HuH-7.5 (cell line): Measurements from ENCODE around the gene ZSCAN25.
A peak's percentile ranks its signal among the peaks of the same experiment; 100 is the strongest.
"Not testable (repeated sequence)": the region's sequence is repeated elsewhere in the genome, so short reads cannot be mapped to it uniquely, and the experiment has no call there.

Source experiments
- DNase-seq: peaks from one replicate; pipeline ENCODE4 v3.0.0; 2011; ENCODE audit warnings: low spot score

Gene ZSCAN25

GRCh38 chr7:99617192-99617781 is 541 bp downstream of the ZSCAN25 start:
- no peak for DNase-seq

DNA sequence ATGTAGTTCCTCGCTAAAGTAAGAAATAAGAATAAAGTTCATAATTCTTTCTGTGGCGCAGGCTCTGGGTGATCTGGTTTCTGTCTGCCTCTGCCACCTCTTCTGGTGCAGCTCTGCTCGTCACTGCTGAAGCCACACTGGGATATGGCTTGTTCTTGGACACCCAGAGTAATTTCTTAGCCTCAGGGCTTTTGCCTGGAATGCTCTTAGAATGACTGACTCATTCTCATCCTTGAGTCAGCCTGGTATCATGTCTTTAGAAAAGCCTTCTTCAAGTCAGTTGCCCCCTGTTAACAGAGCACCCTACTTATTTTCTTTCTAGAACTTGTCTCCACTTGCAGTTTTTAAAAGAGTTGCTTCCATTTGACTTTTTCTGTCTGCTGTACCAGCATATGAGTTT is 2.0 kb downstream of the ZSCAN25 start:
- DNase-seq: no peak

DNA sequence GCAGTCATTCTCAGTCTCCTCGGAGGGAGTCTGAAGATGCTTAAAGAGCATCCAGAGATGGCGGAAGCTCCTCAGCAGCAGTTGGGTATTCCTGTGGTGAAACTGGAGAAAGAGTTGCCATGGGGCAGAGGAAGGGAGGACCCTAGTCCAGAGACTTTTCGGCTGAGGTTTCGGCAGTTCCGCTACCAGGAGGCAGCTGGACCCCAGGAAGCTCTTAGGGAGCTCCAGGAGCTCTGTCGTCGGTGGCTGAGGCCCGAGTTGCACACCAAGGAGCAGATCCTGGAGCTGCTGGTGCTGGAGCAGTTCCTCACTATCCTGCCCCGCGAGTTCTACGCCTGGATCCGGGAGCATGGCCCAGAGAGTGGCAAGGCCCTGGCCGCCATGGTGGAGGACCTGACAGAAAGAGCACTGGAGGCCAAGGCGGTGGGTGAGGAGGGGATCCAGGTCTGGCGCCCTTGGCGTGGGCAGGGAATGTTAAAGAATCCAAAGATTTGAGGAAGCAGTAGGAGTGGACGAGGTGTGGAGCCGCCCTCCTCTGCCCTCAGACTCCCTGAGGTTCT is 2.9 kb downstream of the ZSCAN25 start:
- DNase-seq: no peak

DNA sequence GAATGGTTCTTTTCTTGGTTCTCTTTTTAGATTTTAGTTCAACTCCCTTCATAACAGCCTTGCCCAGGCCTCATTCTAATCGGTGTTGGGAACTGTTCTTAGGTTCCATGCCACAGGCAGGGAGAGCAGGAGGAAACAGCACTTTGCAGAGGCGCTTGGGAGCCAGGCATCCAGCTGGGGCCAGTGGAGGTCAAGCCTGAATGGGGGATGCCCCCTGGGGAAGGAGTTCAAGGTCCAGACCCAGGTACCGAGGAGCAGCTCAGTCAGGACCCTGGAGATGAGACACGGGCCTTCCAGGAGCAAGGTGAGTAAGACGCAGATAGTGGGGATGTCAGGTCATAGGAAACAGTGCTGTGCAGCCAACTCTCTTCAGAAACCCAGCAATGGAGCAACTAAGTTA is 4.5 kb downstream of the ZSCAN25 start:
- no peak for DNase-seq

DNA sequence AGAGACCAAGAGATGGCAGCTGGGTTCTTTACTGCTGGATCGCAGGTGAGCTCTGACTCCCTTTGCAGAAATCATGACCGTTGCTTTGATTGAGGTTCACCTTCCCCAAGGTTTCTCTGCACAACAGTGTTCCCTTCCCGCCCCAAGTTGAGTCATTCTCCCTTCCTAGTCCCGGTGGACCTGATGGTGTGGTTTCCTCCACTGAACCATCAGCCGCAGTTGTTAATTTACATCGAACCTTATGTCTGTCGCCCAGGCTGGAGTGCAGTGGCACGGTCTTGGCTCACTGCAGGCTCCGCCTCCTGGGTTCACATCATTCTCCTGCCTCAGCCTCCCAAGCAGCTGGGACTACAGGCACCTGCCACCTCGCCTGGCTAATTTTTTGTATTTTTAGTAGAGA is 5.8 kb downstream of the ZSCAN25 start:
- no peak for DNase-seq

DNA sequence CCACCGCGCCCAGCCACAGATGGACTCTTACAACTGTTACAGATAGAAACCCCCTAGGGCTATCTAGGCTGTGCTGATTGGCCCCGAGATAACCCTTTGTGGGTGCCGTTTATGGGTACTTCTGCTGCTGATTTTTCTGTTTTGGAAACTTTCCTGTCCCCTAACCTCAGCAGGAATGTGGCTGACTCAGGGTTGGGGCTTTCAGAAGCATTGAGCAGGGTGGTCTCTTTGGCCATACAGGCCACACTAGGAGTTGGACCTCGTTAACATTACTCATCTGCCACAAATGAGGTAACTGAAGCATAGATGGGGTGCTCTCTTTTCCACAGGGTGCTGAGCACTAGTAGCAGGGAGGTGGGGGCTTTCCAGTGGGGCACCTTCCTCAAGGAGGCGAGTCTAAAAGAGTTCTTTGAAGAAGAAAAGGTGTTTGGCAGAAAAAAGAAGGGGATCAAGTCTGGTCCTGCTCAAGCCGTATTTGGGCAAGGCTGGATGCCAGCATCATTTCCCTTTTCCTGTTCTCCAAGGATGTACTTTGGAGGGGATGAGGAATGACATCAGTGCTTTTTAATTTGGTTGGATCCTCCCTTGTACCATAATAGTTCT is 6.4 kb downstream of the ZSCAN25 start:
- no peak for DNase-seq

- no peak for DNase-seq
These were observed 7.1 kb downstream of the ZSCAN25 start for GRCh38 chr7:99623702-99624447.

DNA sequence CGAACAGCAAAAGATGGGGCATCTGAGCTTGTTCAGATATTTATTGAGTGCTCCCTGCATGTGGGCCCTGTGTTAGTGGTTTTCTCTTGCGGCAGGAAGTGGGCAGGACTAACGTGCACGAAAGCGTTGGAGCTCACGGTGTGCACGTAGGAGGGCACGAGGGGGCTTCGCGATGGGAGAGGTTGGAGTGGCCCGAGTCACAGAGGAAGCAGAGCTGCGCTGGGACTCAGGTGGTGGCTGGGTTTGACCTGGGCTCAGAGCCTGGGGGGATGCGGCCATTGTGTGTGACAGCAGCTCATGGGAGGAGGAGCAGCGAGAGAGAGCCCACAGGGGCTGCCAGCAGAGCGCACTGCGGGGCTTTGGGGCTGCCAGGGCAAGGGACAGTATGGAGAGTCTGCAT is 7.7 kb downstream of the ZSCAN25 start:
- no peak for DNase-seq

GRCh38 chr7:99625321-99625720 is 8.6 kb downstream of the ZSCAN25 start:
- no peak for DNase-seq

DNA sequence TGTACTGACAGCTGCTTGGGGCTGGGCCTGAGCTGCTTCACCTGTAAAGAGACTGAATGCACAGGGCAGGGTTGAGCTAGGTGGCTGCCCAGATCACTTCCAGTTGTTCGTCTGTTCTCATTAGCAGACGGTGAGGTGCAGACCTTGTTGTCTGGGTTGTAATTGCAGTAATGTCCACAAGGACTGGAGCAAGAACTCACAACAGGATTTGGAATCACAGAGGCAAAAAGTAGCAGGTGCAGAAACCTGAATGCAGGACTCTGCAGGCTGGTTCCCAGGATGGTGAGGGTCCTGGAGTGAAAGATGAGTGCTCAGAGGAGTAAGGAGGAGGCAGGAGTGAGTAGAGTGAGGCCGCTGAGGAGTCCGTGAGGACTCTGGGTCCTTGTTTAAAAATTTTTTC is 9.2 kb downstream of the ZSCAN25 start:
- DNase-seq: no peak

DNA sequence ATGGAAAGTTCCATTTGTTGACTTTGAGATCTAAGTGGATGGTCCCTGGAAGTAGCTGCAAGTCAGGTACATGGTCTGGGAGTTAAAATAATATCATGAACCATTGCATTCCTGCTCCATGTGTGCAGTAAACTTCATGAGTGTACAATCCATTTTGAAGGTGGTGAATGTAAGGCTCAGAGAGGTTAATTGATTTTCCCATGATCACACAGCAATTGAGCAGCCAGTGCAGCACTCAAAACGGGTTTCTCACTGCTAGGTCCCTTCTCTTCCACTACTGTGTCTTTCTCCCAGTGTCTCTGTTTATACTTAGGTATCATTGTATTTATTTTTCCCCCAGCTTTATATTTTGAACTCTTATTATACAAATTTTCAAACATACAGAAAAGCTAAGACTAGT is 9.9 kb downstream of the ZSCAN25 start:
- no peak for DNase-seq

GRCh38 chr7:99627513-99627912 is 10.8 kb downstream of the ZSCAN25 start:
- no peak for DNase-seq

- no peak for DNase-seq
These were observed 12.0 kb downstream of the ZSCAN25 start for GRCh38 chr7:99628471-99629465.

DNA sequence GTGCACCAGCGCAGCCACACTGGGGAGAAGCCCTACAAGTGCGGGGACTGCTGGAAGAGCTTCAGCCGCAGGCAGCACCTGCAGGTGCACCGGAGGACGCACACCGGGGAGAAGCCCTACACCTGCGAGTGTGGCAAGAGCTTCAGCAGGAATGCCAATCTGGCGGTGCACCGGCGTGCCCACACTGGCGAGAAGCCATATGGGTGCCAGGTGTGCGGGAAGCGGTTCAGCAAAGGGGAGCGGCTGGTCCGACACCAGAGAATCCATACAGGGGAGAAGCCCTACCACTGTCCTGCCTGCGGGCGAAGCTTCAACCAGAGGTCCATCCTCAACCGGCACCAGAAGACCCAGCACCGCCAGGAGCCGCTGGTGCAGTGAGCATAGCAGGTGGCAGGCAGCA is 12.9 kb downstream of the ZSCAN25 start:
- no peak for DNase-seq

GRCh38 chr7:99631295-99632109 is 14.8 kb downstream of the ZSCAN25 start:
- peak; percentile 59 for DNase-seq

GRCh38 chr7:99637414-99637813 is 20.7 kb downstream of the ZSCAN25 start:
- DNase-seq: not testable (repeated sequence)

GRCh38 chr7:99638731-99639130 is 22.0 kb downstream of the ZSCAN25 start:
- DNase-seq: no peak

DNA sequence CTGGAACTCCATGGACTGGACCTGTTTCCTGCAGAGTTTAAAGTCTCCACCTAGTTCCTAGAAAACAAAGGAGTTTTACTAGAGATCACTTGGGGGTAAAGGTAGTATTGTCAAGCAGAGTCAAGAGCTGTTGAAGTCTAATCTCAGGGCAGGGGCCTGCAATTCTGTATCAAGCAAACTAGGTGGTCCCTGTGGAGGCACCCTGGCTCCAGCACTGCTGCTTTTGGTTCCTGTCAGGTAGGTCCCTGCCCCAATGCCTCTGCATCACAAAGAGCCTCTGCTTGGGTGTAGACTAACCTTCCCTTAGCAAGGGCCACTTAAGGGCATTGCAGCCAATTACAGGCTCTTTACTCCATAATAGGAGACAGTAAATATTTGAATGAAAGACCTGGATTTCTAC is 22.5 kb downstream of the ZSCAN25 start:
- no peak for DNase-seq

- no peak for DNase-seq
These were observed 25.3 kb downstream of the ZSCAN25 start for GRCh38 chr7:99642027-99642426.

DNA sequence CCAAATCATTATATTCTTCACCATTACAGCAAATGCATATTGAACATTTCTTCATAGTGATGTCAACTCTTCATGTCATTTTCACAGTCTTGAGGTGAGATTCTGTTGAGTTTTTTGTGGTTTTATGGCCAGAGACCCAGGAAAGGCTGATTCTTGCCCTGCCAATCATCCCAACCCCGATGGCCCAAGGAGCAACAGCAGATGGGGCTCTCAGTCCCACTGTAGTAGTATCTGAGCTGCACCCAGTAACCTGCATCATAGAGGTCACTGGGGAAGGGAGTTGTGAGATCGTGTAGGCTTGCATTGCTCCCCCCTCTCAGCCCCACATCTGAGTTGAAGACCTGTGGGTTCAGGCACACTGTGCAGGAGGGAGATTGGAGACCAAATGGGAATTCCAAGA is 26.7 kb downstream of the ZSCAN25 start:
- no peak for DNase-seq

GRCh38 chr7:99644431-99644830 is 27.7 kb downstream of the ZSCAN25 start:
- no peak for DNase-seq
